A549 treated with RU486 at 1 μM for 4 hours (cell line): Measurements from ENCODE around the gene SMIM44. TPM values are rescaled to one million over a fixed set of nuclear protein-coding genes. Genes with fewer than 3 reads are reported as not detected.

ENCODE experiments used
- total RNA-seq: library from RNA; stranded (reverse); fragments of 200-300 nt; extraction: Qiagen RNA extraction; gene quantifications from 5 replicates; pipeline ENCODE4 v1.2.3, GENCODE V29; 2022; ENCODE audit warnings: low read depth

SMIM44 gene
- not detected in 5 replicates for total RNA-seq

GRCh38 chr19:3483226-3483628 lies at the start of gene SMIM44:
Gene SMIM44, minus strand, starts transcription at chr19:3483441. Its CDS starts 38 bp downstream, at chr19:3483403.

GRCh38 chr19:3505598-3506383 lies 22.6 kb upstream of the SMIM44 start, which contains the start of gene FZR1:
Gene FZR1, plus strand, starts transcription at chr19:3506311. Its CDS starts 16,679 bp downstream, at chr19:3522990.

GRCh38 chr19:3500429-3501101 lies 17.3 kb upstream of the SMIM44 start, which contains the start of gene DOHH:
Gene DOHH, minus strand, starts transcription at chr19:3500674. Its CDS starts 3,860 bp downstream, at chr19:3496814.

GRCh38 chr19:3480383-3481091 lies 2.7 kb downstream of the SMIM44 start, which contains the start of gene SMIM24:
Gene SMIM24, minus strand, starts transcription at chr19:3480525. Its CDS starts 62 bp downstream, at chr19:3480463.

Other genes starting within 250 kb of the SMIM44 start
- gene NFIC, start 116.9 kb downstream of the SMIM44 start, total RNA-seq = 29.5 to 46.3 TPM (median 41.6 TPM) in 5 replicates
- 0.61 to 0.89 TPM (median 0.70 TPM) in 5 replicates for gene SMIM24, start 2.9 kb downstream of the SMIM44 start, total RNA-seq
- 12.4 to 20.5 TPM (median 18.9 TPM) in 5 replicates for gene DOHH, start 17.2 kb upstream of the SMIM44 start, total RNA-seq
- 18.0 to 38.0 TPM (median 28.5 TPM) in 5 replicates for gene FZR1, start 22.9 kb upstream of the SMIM44 start, total RNA-seq
- gene TEKTIP1, start 55.7 kb upstream of the SMIM44 start, total RNA-seq = not detected in 5 replicates
- 112 to 171 TPM (median 162 TPM) in 5 replicates for gene MFSD12, start 74.1 kb upstream of the SMIM44 start, total RNA-seq
- gene HMG20B, start 89.5 kb upstream of the SMIM44 start, total RNA-seq = 44.8 to 73.0 TPM (median 63.6 TPM) in 5 replicates
- gene GIPC3, start 102.0 kb upstream of the SMIM44 start, total RNA-seq = 0.11 to 0.32 TPM (median 0.17 TPM) in 5 replicates
- gene TBXA2R, start 123.4 kb upstream of the SMIM44 start, total RNA-seq = 0.36 to 0.93 TPM (median 0.72 TPM) in 5 replicates
- gene CACTIN, start 143.3 kb upstream of the SMIM44 start, total RNA-seq = 13.5 to 19.4 TPM (median 18.5 TPM) in 5 replicates
- gene PIP5K1C, start 217.0 kb upstream of the SMIM44 start, total RNA-seq = 7.8 to 13.2 TPM (median 11.5 TPM) in 5 replicates
- 0.14 to 0.95 TPM (median 0.73 TPM) in 5 replicates for gene TJP3, start 224.9 kb upstream of the SMIM44 start, total RNA-seq